ENCODE data around the gene TMEM185B. TPM values are rescaled to one million over a fixed set of nuclear protein-coding genes. Genes with fewer than 3 reads are reported as not detected.
"Not testable (repeated sequence)": the region's sequence is repeated elsewhere in the genome, so short reads cannot be mapped to it uniquely, and the experiment has no call there.

The TMEM185B gene
- total and polyA plus RNA-seq, 8 donors, result 2.8 to 13.5 (median 8.6) TPM

DNA sequence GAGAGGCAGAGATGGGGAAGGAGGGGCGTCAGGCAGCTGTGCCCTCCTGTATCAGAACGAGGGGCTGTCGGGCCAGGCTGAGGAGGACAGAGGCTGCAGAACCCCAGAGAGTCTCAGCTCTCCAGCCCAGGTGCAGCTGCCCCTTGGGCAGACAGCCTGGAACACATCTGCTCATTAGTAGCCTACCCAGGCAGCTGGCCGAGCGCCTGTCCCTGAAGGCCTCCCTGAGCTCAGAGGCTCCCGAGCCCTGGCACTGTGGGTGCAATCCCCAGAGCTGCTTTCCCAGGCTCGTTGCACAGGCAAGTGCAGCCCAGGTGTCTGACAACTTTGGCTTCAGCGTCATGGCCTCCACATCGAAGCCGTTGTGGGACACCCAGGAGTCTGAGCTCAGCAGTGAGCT lies 13.1 kb upstream of the TMEM185B start:
- peak in 2 of 6 donors; percentile 42 to 48 for DNase-seq
- no peak overlapping the region for H3K4me3 ChIP-seq
- ATAC-seq, result peak in 1 of 4 donors; percentile 58
- FAIRE-seq, result no peak
- no peak overlapping the region for H3K27ac ChIP-seq
- TF ChIP-seq, protein P1, sequence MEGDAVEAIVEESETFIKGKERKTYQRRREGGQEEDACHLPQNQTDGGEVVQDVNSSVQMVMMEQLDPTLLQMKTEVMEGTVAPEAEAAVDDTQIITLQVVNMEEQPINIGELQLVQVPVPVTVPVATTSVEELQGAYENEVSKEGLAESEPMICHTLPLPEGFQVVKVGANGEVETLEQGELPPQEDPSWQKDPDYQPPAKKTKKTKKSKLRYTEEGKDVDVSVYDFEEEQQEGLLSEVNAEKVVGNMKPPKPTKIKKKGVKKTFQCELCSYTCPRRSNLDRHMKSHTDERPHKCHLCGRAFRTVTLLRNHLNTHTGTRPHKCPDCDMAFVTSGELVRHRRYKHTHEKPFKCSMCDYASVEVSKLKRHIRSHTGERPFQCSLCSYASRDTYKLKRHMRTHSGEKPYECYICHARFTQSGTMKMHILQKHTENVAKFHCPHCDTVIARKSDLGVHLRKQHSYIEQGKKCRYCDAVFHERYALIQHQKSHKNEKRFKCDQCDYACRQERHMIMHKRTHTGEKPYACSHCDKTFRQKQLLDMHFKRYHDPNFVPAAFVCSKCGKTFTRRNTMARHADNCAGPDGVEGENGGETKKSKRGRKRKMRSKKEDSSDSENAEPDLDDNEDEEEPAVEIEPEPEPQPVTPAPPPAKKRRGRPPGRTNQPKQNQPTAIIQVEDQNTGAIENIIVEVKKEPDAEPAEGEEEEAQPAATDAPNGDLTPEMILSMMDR (IDR thresholded peaks at IDR 0.05), result no peak
- H3K27me3 ChIP-seq, result no peaks in the 10 kb centered on the region
- intact Hi-C loops (cut with DNase I), result no loop called here
- H3K4me1 ChIP-seq, result no peaks in the 10 kb centered on the region
- 57 to 58% methylated on average over 9 to 10 of the region's 10 CpGs for WGBS, 2 donors
- H3K36me3 ChIP-seq, result no peaks in the 10 kb centered on the region
- H3K9me3 ChIP-seq, result no peaks in the 10 kb centered on the region

GRCh38 chr2:120235681-120236080 lies 12.5 kb upstream of the TMEM185B start:
- 82 to 88% methylated on average over 6 of the region's 6 CpGs for WGBS, 2 donors
- H3K4me1 ChIP-seq, result no peaks in the 10 kb centered on the region
- no peaks in the 10 kb centered on the region for H3K36me3 ChIP-seq
- no peak overlapping the region for H3K4me3 ChIP-seq
- ATAC-seq, result no peak
- TF ChIP-seq, protein P1 (IDR thresholded peaks at IDR 0.05), result no peak
- no peak overlapping the region for H3K27ac ChIP-seq
- DNase-seq, result no peak
- H3K27me3 ChIP-seq, result no peaks in the 10 kb centered on the region
- intact Hi-C loops (cut with DNase I), result no loop called here
- no peak for FAIRE-seq
- H3K9me3 ChIP-seq, result no peaks in the 10 kb centered on the region

DNA sequence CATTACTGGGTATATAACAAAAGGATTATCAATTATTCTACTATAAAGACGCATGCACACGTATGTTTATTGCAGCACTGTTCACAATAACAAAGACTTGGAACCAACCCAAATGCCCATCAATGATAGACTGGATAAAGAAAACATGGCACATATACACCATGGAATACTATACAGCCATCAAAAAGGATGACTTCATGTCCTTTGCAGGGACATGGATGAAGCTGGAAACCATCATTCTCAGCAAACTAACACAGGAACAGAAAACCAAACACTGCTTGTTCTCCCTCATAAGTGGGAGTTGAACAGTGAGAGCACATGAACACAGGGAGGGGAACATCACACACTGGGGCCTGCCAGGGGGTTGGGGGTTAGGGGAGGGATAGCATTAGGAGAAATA lies 12.0 kb upstream of the TMEM185B start:
- ATAC-seq; DNase-seq; H3K4me3 ChIP-seq; H3K27ac ChIP-seq; FAIRE-seq; H3K27me3 ChIP-seq; H3K36me3 ChIP-seq; intact Hi-C loops (cut with DNase I); H3K9me3 ChIP-seq; H3K4me1 ChIP-seq: not testable (repeated sequence)
- 79 to 95% methylated on average over 2 of the region's 2 CpGs for WGBS, 2 donors

DNA sequence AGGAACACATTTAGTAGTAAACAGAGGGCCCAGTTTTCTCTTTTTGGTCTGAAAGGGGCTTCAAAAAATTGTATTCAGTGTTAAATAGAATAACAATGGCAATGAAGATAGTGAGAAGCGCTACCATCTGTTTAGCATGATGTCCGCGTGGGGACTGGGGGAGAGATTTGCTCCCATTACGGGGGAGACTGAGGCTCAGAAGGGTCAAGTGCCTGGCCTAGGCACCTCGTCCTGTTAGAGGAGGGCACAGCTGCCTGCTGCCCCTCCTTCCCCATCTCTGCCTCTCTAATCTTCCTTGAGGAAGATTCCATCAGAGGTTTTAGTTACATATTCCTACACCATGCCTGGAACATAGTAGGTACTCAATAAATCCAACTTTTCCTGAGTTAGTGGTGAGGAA lies 10.1 kb upstream of the TMEM185B start:
- WGBS, 2 donors, result 87 to 92% methylated on average over 5 of the region's 5 CpGs
- no peak for FAIRE-seq

GRCh38 chr2:120231974-120232635 lies 8.9 kb upstream of the TMEM185B start:
- 64 to 70% methylated on average over 15 of the region's 15 CpGs for WGBS, 2 donors
- no peak for FAIRE-seq

More for the DNA sequence above, 10.1 kb upstream of the TMEM185B start:
- Histone ChIP-seq H3K36me3 (no peaks in the 10 kb centered on the region), H3K9me3 (no peaks in the 10 kb centered on the region), H3K27ac (no peak overlapping the region), H3K4me1 (no peaks in the 10 kb centered on the region), H3K27me3 (no peaks in the 10 kb centered on the region), H3K4me3 (no peak overlapping the region)
- intact Hi-C loops (cut with DNase I), result no loop called here
- TF ChIP-seq, protein P1 (IDR thresholded peaks at IDR 0.05), result no peak
- DNase-seq (peak in 1 of 6 donors; percentile 21), ATAC-seq (no peak)

More at GRCh38 chr2:120231974-120232635, 8.9 kb upstream of the TMEM185B start:
- peak in 1 of 6 donors; percentile 43 for DNase-seq
- Histone ChIP-seq H3K4me1 (no peaks in the 10 kb centered on the region), H3K9me3 (no peaks in the 10 kb centered on the region), H3K27ac (peak overlapping the region in 1 of 4 donors; percentile 45), H3K36me3 (no peaks in the 10 kb centered on the region), H3K27me3 (no peaks in the 10 kb centered on the region), H3K4me3 (peak overlapping the region in 2 of 4 donors; percentile 13 to 25)
- intact Hi-C loops (cut with DNase I), result no loop called here
- TF ChIP-seq, protein P1 (IDR thresholded peaks at IDR 0.05), result no peak
- peak in 3 of 4 donors; percentile 47 to 73 (median 71) for ATAC-seq
